GM18868 (cell line): ENCODE data around the gene MAD1L1.
"Not testable (repeated sequence)": the region's sequence is repeated elsewhere in the genome, so short reads cannot be mapped to it uniquely, and the experiment has no call there.

ENCODE experiments used
- ATAC-seq: cut with Tn5 transposase; IDR thresholded peaks from one replicate; pipeline ENCODE4 v1.9.1; 2021; ENCODE audit warnings: mild to moderate bottlenecking, moderate library complexity; ENCODE audit not compliant: unreplicated experiment

Gene MAD1L1

DNA sequence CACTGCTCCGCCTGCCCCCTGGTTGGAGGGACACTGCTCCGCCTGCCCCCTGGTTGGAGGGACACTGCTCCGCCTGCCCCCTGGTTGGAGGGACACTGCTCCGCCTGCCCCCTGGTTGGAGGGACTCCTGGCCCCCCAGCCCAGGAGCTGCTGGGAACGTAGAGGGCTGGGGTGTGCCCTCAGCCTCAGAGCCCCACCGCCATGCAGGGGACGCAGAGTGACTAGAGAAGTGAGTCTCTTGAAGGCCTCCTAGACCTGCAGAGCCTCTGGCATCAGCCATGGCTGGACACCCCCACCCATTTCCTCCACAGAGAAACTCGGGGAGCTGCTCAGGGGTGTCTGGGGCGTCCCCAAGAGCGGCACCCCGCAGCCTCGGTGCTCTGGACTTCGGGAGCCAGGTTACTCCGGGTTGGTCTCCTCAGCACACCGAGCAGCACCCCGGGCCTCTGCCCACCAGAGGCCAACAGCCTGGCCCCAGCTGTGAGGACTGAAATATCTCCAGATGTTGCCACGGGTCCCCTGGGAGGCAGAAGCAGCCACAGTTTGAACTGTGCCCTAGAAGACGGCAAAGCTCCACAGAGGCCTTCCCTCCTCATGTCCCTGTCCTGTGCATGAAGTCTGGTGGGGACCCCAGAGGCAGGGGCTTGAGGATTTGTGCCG is 370.8 kb downstream of the MAD1L1 start:
- ATAC-seq: no peak

DNA sequence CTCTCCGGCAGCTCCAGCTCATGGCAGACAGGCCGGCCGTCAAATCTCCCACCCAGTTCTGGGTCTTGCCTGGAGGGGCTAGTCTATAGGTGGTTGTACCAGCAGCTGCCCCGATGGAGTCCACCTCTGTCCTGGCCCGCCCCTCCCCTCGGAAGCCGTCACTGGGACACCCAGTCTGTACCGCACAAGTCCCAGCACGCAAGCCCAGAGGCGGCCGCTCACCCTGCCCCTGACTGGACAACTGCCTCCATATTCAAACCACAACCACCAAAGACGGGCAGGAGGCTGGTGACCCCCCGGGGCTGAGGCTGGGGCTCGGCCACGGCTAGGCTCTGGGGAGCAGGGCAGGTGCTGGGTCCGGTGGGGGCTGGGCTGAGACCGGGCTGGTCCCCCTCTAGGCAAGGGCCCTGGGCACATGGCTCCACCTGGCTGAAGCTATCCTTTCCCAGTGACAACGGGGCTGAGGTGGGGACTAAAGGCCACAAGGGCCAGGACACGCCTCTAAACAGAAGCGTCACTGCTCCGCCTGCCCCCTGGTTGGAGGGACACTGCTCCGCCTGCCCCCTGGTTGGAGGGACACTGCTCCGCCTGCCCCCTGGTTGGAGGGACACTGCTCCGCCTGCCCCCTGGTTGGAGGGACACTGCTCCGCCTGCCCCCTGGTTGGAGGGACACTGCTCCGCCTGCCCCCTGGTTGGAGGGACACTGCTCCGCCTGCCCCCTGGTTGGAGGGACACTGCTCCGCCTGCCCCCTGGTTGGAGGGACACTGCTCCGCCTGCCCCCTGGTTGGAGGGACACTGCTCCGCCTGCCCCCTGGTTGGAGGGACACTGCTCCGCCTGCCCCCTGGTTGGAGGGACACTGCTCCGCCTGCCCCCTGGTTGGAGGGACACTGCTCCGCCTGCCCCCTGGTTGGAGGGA is 371.6 kb downstream of the MAD1L1 start:
- not testable (repeated sequence) for ATAC-seq

DNA sequence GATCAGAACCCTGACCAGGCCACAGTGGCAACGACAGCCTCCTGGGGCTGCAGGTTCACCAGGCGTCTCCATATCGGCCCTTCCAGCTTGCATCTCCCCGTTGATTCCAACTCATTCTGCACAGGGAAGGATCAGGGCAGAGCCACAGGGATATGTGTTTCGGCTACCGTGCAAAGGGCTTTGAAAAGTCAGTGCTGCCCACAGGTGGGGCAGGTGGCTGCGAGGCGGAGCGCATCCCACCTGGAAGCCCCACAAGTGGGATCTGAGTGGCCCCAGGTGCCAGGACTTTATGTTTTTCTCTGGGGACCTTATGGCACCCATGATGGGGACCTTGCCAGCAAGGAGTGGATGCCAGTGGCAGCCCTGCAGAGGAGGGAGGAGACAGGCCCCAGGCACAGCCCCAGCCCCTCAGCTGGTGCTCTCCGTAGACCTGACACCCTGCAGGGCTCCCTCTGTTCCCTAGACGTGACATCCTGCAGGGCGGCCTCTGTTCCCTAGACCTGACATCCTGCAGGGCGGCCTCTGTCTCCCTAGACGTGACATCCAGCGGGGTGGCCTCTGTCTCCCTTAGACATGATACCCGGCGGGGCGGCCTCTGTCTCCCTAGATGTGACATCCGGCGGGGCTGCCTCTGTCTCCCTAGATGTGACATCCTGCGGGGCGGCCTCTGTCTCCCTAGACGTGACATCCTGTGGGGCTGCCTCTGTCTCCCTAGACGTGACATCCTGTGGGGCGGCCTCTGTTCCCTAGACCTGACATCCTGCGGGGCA is 373.3 kb downstream of the MAD1L1 start:
- ATAC-seq: no peak

DNA sequence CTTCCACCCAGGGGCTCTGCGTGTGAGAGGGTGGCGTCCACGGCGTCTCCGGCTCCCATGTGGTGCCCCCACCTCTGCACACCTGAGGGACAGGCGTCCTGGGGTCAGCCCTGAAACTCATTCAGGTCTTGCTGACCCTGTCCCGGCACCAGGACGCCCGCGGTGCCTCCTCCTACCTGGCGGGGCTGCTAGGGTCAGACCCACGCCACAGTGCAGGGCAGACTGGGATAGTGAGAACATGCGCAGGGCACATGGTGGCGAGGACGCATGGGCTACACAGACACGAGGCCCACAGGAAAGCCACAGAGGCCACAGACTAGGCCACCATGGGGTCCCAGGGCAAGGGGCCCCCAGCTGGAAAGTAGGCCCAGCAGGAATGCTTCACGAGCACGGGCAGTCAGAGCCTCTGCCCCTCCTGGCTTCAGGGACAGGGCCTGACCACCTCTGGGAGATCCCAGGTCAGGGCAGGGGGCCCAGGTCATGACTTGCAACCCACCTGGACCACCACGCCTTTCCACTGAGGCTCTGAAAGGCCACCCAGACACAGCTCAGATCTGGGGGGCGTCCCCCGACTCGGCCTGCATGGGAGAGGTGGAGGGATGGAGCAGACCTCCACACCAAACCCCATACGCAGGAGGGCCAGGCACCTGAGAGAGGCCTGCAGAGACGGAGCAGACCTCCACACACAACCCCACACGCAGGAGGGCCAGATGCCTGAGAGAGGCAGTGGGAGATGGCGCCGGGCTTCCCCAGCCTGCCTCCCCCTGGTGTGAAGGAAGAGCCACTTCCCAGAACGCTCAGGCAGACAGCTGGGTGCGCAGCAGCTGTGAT is 374.1 kb downstream of the MAD1L1 start:
- no peak for ATAC-seq

DNA sequence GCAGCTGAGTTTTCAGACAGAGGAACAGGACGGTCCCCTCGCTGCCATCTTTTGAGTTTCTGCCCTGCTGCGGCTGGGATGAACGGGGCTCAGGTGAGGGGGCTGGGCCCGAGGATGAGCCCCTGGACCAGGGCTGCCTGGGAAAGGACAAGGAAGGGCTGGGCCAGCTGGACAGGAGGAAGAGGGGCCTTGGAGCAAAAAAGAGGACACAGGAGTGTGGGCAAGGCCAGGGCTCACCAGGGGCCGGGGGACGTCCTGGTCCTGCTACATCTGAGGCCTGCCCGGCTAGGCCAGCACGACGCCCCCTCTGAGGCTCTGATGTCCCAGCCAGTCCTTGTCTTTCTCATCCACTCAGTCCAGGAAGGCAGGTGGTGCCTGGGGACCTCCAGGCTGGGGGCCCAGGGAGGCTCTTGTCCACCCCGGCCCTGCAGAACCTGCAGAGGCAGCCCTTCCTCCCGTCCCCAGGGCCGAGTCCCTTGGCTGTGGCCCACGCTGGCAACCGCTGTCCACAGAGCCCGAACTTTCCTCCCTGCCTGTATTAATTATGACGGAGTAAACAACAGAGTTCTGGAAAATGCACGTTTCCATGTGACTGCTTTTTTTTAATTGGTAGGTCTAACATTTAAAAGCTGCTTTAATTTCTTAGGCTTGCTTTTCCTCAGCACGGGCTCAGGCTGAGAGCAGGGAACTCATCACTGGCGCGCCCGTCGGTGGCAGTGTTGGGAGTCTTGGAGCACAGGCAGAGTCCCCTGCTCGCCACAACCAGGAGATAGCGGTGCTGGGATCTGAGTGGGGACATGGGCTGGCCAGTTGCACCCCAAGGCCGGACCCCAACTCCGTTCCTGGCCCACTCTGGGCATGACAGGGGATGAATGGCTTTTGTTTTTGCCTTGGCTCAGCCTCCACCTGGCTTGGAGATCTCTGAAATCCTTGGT is 375.0 kb downstream of the MAD1L1 start:
- no peak for ATAC-seq

DNA sequence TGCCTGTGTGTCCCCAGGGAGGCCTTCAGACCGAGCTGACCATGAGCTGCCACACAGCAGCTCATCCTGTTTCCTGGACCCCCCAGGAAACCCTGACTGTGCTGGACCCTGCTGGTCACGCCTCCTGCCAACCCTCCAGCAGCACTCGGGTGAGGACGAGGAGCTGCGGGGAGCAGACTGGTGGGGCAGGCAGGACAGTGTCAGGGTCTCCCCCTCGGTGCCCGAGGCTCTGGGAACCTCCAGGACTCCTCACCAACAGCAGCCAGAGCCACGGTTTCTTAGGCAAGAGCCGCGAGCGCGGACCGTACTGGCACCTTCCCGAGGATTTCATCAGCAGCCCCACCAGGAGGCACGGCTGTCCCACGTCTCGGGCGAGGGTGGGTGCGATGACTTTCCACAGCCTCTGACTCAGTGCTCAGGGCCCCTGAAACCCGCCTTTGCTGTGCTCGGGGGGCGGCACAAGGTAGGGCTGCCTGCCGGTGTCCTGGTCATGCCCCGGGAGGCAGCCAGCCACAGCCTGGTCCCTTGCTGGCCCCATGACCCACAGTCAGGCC is 375.8 kb downstream of the MAD1L1 start:
- ATAC-seq: no peak

DNA sequence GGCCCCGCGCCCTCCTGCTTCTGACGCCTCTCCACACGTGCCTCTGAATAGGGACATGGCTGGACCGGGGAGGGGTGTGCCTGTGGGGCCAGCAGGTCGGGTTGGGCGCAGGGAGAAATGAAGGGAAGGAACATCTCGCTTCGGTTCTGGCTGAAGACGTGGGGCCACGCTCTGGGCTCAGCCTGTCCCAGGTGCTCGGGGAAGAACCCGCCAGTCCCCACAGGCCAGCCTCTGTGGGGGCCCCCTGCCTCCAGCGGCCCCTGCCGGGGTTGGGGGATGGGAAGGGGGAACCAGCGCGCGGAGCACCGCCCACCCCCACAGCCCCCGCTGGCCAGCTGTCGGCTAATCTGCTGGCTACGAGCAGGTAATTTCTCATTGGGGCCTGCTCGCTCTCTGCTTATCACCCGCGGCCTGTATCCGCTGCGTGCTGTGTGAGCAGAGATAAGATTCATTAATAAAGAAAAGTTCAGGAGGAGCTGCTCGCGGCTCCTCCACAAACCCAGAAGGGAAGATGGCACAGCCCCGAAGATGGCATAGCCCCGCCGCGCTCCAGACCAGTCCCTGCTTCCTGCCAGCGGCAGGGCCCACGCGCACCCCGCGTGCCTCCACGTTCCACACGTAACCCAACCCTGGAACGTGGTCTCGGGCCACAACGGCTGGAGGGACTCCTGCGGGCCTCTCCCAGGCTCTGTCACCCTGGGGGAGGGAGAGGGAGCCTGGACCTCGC is 376.4 kb downstream of the MAD1L1 start:
- ATAC-seq: no peak

DNA sequence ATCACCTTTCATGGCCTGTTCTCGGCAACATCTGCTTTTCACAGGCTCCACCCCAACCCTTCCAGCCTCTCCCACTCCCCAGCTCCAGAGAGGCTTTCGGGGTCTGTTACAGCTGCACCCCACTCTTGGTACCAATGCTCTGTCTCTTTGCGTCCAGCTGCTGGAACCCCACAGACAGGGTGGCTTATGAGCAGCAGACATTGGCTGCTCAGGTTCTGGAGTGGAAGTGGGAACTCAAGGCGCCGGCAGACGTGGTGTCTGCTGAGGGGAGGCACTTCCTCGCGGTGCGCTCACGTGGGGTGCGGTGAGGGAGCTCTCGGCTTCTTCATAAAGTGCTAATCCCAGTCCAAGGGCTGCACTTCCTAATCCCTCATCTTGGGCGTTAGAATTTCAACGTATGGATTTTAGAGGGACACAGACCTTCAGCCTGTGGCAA is 377.0 kb downstream of the MAD1L1 start:
- no peak for ATAC-seq

DNA sequence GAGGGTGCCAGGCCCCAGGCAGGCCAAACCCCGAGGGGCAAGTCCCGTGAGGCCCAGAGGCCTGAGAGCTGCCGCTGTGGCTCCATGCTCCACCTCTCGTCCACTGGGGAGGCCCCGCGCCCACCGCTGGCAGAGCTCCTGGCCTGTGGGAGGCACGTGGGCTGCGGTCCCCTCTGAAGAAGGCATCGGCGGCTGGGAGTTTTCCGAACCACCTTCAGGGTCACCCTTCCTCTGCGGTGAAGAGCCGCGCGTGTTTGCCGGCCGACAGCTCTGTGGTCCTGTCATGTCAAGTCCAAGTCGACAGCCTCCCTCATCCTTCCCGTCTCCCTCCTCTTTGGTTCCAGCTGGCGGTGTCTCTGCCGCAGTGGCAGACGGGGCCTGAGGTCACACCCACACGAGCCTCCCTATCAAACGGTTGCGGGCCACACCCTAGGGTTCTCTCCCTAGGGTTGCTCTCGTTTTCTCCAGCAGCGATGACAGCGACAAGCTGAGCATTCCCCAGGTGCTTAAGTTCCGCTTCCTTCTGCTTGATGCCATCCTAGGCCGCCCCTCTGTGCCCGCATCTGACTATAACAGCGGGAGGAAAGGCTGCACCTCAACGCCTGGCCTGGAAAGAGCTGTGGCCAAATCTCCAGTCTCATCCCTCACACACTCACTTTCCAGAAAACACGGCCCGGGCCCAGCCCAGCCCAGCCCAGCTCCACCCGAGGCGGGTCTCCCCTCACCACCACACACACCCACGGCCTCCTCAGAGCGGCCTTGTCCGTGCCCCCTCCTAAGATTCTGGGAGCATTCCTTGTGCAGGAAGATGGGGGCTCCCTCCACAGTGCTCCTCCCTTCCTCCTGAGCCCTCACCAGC is 377.6 kb downstream of the MAD1L1 start:
- ATAC-seq: no peak

DNA sequence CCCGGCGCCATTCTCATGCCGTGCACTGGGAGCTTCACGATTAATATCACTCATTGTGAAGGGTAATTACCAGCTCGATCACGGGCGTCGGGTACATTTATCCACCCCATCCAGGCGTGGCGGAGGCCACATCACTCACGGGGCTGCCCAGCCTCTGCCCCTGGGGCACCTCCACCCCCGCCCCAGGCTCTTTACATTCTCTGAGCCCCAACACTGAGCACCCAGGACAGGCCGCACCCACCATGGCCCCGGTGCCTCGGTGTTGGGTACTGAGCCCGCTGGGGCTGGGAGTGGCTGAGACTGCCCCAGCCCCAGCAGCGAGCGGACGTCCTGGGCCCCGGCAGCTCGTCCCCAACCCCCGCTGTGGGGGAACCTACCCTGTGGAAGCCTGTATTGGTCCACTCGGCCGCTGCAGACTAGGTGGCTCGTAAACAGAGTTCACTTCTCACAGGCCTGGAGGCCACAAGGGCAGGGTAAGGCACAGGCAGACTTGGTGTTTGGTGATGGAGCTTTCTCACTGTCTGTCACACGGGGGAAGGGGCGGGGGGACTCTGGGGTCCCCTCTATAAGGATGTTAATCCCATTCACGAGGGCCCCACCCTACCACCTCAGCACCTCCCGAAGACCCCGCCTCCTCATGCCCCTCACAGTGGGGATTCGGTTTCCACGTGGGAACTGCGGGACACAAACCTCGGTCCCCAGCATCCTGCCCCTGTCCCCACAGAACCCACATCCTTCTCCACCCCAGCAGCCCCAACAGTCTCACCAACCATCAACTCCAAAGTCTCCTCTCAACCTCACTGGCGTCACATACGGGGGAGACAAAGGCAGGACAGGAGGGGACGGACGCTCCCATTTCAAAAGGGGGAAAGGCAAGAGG is 378.5 kb downstream of the MAD1L1 start:
- no peak for ATAC-seq

DNA sequence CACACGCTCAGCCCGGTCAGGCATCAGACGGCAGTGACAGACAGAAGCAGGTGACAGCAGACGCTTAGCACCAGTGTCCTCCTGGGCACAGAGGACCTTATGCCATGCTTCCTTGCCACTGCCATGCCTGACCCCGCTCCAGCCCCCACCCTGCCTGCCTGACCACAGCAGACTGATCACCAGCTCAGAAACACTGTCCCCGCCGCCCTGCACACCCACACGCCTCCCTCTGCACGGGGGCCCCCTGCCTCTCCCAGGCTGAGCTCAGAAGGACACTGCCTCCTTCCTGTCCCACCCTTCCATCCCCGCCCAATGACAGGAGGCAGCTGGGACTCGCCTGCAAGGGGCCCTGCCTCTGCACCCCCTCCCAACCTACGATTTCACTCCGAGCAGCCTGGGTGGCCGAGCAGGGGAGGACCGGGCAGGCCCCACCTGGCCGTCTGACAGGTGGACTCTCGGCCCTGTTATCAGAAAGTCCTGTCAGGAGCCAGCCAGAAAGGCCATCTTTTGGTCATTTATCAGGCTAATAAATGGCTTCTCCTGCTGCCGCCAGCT is 379.2 kb downstream of the MAD1L1 start:
- ATAC-seq: no peak

DNA sequence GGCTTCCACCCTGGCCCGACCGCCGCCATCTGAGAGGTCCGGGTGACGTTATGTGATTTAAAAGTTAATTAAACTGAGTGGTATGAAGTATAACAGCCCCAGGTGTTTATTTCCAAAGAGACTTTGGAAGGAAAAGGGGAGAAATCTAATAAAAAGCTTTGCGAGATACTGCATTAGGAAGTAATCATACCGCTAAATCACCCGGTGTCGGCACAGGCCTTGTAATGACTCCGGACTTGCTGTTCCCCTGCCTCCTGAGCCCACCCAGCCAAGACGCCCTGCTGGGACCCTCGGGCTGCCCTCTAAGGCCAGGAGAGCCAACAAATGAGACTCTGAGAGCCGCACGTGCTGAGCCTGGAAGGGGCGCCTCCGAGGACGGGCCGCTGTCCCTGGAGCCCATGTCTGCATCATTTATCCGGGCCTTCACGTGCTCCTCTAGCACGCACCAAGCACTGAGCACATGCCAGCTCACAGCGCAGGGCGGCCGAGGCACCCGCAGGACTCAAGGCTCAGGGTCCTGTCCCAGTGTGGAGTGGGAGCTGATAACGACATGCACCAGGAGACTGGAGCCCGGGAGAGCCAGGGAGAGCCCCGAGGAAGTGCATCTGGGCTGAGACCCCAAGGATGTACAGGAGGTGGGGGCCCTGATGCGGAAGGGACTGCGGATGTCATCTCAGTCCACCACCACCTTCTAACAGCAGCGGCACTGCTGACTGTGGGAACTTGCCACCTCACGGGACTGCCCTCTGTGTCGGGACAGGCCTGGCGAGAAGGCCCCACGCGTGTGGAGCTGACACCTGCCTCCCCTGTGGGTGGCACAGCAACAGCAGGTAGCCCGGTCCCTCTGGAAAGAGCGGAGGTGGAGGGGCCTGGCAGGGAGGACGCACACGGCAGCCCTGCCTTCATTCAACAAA is 380.0 kb downstream of the MAD1L1 start:
- no peak for ATAC-seq

DNA sequence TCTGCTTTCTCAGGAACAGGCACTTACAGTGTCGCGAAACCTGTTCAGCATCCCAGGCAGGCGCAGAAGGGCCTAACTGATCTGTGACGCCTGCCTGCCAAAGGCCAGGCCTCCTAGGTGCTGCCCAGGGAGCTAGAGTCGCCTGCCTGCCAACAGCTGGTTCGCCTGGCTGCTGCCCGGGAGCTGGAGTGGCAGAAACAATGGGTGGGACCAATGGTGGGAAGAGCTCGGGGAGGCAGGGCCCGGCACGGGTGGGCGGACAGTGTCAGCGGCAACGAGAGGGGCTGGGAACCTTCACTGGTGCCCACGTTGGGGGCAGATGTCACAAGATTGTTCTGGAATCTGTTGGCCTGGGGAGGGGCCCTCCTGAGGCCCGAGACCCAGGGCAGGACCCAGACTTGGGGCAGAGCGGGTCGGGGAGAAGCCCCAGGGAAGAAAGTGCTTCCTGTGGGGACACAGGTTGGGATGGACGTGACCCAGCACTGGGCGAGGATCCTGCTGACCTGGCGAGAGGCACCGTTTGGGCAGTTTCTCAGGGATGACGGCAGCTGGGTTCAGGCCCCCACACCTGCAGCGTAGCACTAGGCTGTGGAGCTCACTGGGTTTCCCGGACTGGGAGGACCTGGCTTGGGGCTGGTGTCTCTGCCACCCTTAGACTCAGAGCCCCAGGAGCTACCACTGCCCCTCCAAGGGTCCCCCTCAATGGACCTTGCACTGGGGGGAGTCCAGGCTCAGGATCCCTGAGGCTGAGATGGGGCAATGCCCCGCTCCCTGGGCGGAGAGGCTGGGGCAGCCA is 380.8 kb downstream of the MAD1L1 start:
- no peak for ATAC-seq

DNA sequence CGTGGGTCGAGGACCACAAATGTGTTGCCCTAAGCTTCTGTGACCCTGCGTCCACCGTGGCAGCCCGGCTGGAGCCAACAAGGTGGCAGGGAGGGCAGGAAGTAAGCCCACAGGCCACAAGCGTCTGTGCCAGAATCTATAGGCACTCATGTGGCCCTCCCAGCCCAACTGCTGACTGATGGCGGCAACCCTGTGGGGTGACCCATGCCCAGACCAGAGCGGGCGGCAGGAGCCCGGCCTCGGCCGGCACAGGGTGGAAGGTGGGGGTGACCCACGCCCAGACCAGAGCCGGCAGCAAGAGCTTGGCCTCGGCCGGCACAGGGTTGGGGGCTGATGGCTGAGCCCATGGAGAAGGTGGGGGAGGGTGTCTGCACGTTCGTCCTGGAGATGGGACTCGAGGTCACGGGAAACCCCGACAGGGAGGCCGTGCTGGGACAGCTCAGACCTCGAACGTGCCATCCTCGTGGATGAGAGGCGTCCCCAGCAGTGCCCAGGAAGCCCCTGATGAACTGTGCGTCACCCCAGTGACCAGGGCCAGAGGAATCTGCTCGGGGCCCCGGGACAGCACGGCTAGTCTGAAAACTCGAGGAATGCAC is 381.7 kb downstream of the MAD1L1 start:
- no peak for ATAC-seq
